ENCODE measurements around the gene TMEM271.

Gene TMEM271

GRCh38 chr4:545612-546011 is 30.5 kb downstream of the TMEM271 start:
- DNase-seq (ENCODE audit: low spot score), result no peak
- no peak for TF ChIP-seq CTCF (IDR thresholded peaks at IDR 0.05; ENCODE audit: extremely low read depth, missing control alignments)

GRCh38 chr4:544386-545105 is 31.5 kb downstream of the TMEM271 start:
- DNase-seq (ENCODE audit: low spot score), result no peak
- no peak for TF ChIP-seq CTCF (IDR thresholded peaks at IDR 0.05; ENCODE audit: extremely low read depth, missing control alignments)

GRCh38 chr4:541271-541670 is 34.8 kb downstream of the TMEM271 start:
- no peak for DNase-seq (ENCODE audit: low spot score)
- no peak for TF ChIP-seq CTCF (IDR thresholded peaks at IDR 0.05; ENCODE audit: extremely low read depth, missing control alignments)

GRCh38 chr4:538542-539142 is 37.5 kb downstream of the TMEM271 start:
- no peak for TF ChIP-seq CTCF (IDR thresholded peaks at IDR 0.05; ENCODE audit: extremely low read depth, missing control alignments)
- no peak for DNase-seq (ENCODE audit: low spot score)

GRCh38 chr4:537436-538264 is 38.4 kb downstream of the TMEM271 start:
- DNase-seq (ENCODE audit: low spot score), result no peak
- TF ChIP-seq CTCF (IDR thresholded peaks at IDR 0.05; ENCODE audit: extremely low read depth, missing control alignments), result no peak

GRCh38 chr4:536351-536972 is 39.6 kb downstream of the TMEM271 start:
- DNase-seq (ENCODE audit: low spot score), result no peak
- no peak for TF ChIP-seq CTCF (IDR thresholded peaks at IDR 0.05; ENCODE audit: extremely low read depth, missing control alignments)

Data from GM20000 (cell line).